GM12878 (cell line): ENCODE measurements around the gene RHPN2. TPM values are rescaled to one million over a fixed set of nuclear protein-coding genes. Genes with fewer than 3 reads are reported as not detected.

Experiments used
- ATAC-seq: fragments of 200-7000 bp; cut with Tn5 transposase; 3 replicates; pipeline ENCODE4 v1.9.1; 2020; ENCODE audit warnings: mild to moderate bottlenecking, moderate library complexity
- BruUV-seq: library from RNA; stranded (reverse); fragments of 400-500 nt; replicated peaks from 2 replicates; lab custom pipeline; 2021; lab: Mats Ljungman, UMichigan
- CTCF ChIA-PET: fragments of 300-600 bp; sonication (Branson Sonifier 250); formaldehyde crosslinking; extraction: SDS; loops from one replicate; lab custom pipeline; 2021; ENCODE audit warnings: inconsistent platforms; lab: Yijun Ruan, JAX
- POLR2A ChIA-PET: fragments of 350-600 bp; formaldehyde crosslinking; extraction: SDS; loops from one replicate; lab custom pipeline; 2021; ENCODE audit warnings: inconsistent platforms; lab: Charles Lee
- RAD21 ChIA-PET: fragments of 300-600 bp; sonication (Branson Sonifier 250); formaldehyde crosslinking; loops from one replicate; lab custom pipeline; 2023; ENCODE audit warnings: antibody characterized with exemption; ENCODE audit not compliant: unreplicated experiment; lab: Charles Lee
- SMC1A ChIA-PET: fragments of 300-600 bp; sonication (Branson Sonifier 250); formaldehyde crosslinking; loops from one replicate; lab custom pipeline; 2023; ENCODE audit not compliant: unreplicated experiment, uncharacterized antibody; lab: Charles Lee
- DNase-seq: peaks from one replicate; pipeline ENCODE4 v3.0.0-alpha.2; 2011; ENCODE audit warnings: low read depth, low spot score
- FAIRE-seq: peaks from 3 replicates; lab custom pipeline; 2011; peaks lifted over from hg19 to GRCh38; lab: Jason Lieb, UNC
- H2AFZ ChIP-seq: 2 replicates; pipeline ENCODE4 v1.6.0; 2011; ENCODE audit warnings: low read depth, low read length, control low read depth; ENCODE audit not compliant: control insufficient read depth
- H3K27ac ChIP-seq: 2 replicates; pipeline ENCODE4 v1.5.1; 2011; ENCODE audit warnings: control low read depth; ENCODE audit not compliant: control insufficient read depth, insufficient read depth
- H3K27me3 ChIP-seq, 2 experiments: replicated peaks in 1 of 2; 2 replicates each; pipeline versions ENCODE4 v1.6.0 to v1.6.1; 2011; ENCODE audit warnings: low read length in 1 of 2; ENCODE audit not compliant: control insufficient read depth in 2 of 2, insufficient read depth in 2 of 2
- H3K36me3 ChIP-seq, 2 experiments: 2 replicates each; pipeline ENCODE4 v1.5.1; 2011; ENCODE audit warnings: low read length in 1 of 2; ENCODE audit not compliant: control insufficient read depth in 2 of 2, insufficient read depth in 2 of 2
- H3K4me1 ChIP-seq: 2 replicates; pipeline ENCODE4 v1.6.1; 2011; ENCODE audit warnings: mild to moderate bottlenecking, low read length, moderate library complexity, mixed read lengths; ENCODE audit not compliant: control insufficient read depth, insufficient read depth
- H3K4me2 ChIP-seq: 2 replicates; pipeline ENCODE4 v1.6.0; 2011; ENCODE audit warnings: control low read depth; ENCODE audit not compliant: control insufficient read depth, insufficient read depth
- H3K4me3 ChIP-seq: fragments of 200-600 bp; sonication (generic); 2 replicates; pipeline ENCODE4 v1.5.1; 2016
- H3K79me2 ChIP-seq: 2 replicates; pipeline ENCODE4 v1.6.0; 2011; ENCODE audit warnings: low read length; ENCODE audit not compliant: control insufficient read depth, insufficient read depth
- H3K9ac ChIP-seq: 2 replicates; pipeline ENCODE4 v1.8.0; 2011; ENCODE audit warnings: low read length, control low read depth, mixed read lengths; ENCODE audit not compliant: control insufficient read depth, insufficient read depth
- H3K9me3 ChIP-seq: replicated peaks from 3 replicates; pipeline ENCODE4 v1.5.1; 2011; ENCODE audit warnings: mild to moderate bottlenecking, low read length; ENCODE audit not compliant: control insufficient read depth, insufficient read depth
- H4K20me1 ChIP-seq: 2 replicates; pipeline ENCODE4 v1.6.0; 2011; ENCODE audit not compliant: control insufficient read depth, insufficient read depth
- ASH2L ChIP-seq: fragments of 300-600, 200-600 bp; sonication (generic); IDR thresholded peaks from 2 replicates; pipeline ENCODE4 v1.6.1; 2017; ENCODE audit warnings: low read depth, mild to moderate bottlenecking, borderline replicate concordance
- BCL11A ChIP-seq: IDR thresholded peaks from 2 replicates; pipeline ENCODE4 v1.6.1; 2011; ENCODE audit warnings: low read depth, low read length
- CBX3 ChIP-seq: fragments of 200-600 bp; sonication (generic); IDR thresholded peaks from 2 replicates; pipeline ENCODE4 v1.6.1; 2016; ENCODE audit warnings: low read depth, borderline replicate concordance
- CEBPB ChIP-seq, 2 experiments: fragments of 150-350 bp in 1 of 2; IDR thresholded peaks; 2 replicates each; pipeline ENCODE4 v1.6.1; 2012 to 2014; ENCODE audit warnings: low read depth in 2 of 2, low read length in 2 of 2, borderline replicate concordance in 1 of 2, inconsistent platforms in 1 of 2
- DPF2 ChIP-seq: fragments of 450-650 bp; IDR thresholded peaks from 2 replicates; pipeline ENCODE4 v1.6.1; 2017; ENCODE audit warnings: mild to moderate bottlenecking
- IKZF1 ChIP-seq: fragments of 450-650 bp; conservative IDR thresholded peaks from 2 replicates; pipeline ENCODE4 v1.6.1; 2017; ENCODE audit warnings: antibody characterized with exemption, mild to moderate bottlenecking
- IKZF2 ChIP-seq, 2 experiments: fragments of 450-650 bp; IDR thresholded peaks; 2 replicates each; pipeline ENCODE4 v1.6.1; 2017; ENCODE audit warnings: mild to moderate bottlenecking in 2 of 2, moderate library complexity in 2 of 2
- JUNB ChIP-seq: IDR thresholded peaks from 2 replicates; pipeline ENCODE4 v1.6.1; 2016; ENCODE audit warnings: antibody characterized with exemption, mild to moderate bottlenecking
- MEF2A ChIP-seq: IDR thresholded peaks from 2 replicates; pipeline ENCODE4 v1.6.1; 2011; ENCODE audit warnings: low read depth, mild to moderate bottlenecking, low read length, moderate library complexity; ENCODE audit not compliant: insufficient read depth
- MTA2 ChIP-seq: fragments of 450-650 bp; IDR thresholded peaks from 2 replicates; pipeline ENCODE4 v1.6.1; 2016; ENCODE audit warnings: low read depth, mild to moderate bottlenecking, moderate library complexity
- POLR2A ChIP-seq: IDR thresholded peaks from 2 replicates; pipeline ENCODE4 v1.6.1; 2011; ENCODE audit warnings: low read depth, mild to moderate bottlenecking, low read length
- SMAD1 ChIP-seq: fragments of 450-650 bp; IDR thresholded peaks from 2 replicates; pipeline ENCODE4 v1.6.1; 2018; ENCODE audit warnings: mild to moderate bottlenecking, low read depth; ENCODE audit not compliant: partially characterized antibody
- SPI1 ChIP-seq: IDR thresholded peaks from 2 replicates; pipeline ENCODE4 v1.6.1; 2011; ENCODE audit warnings: low read depth, mild to moderate bottlenecking, low read length, moderate library complexity, borderline replicate concordance; ENCODE audit not compliant: insufficient read depth
- TARDBP ChIP-seq: IDR thresholded peaks from 2 replicates; pipeline ENCODE4 v1.6.1; 2016; ENCODE audit warnings: borderline replicate concordance
- TCF3 ChIP-seq: IDR thresholded peaks from 2 replicates; pipeline ENCODE4 v1.6.1; 2012; ENCODE audit warnings: low read depth, mild to moderate bottlenecking, low read length, borderline replicate concordance; ENCODE audit not compliant: insufficient read depth
- ZNF207 ChIP-seq: fragments of 450-650 bp; IDR thresholded peaks from 2 replicates; pipeline ENCODE4 v1.6.1; 2014; ENCODE audit warnings: antibody characterized with exemption, mild to moderate bottlenecking, borderline replicate concordance
- ZNF217 ChIP-seq: fragments of 450-650 bp; IDR thresholded peaks from 2 replicates; pipeline ENCODE4 v1.6.1; 2017; ENCODE audit warnings: antibody characterized with exemption, mild to moderate bottlenecking
- ZNF622 ChIP-seq: fragments of 450-650 bp; IDR thresholded peaks from 2 replicates; pipeline ENCODE4 v1.6.1; 2017; ENCODE audit warnings: mild to moderate bottlenecking, inconsistent platforms
- WGBS: methylation state at CpG from one replicate; pipeline ENCODE4 v1.1.6; 2016; ENCODE audit warnings: low lambda C conversion rate; ENCODE audit not compliant: insufficient replicate concordance, insufficient coverage; ENCODE audit errors: missing lambda C conversion rate; 5-methylcytosine and 5-hydroxymethylcytosine counted together
- in situ Hi-C: fragments of 300-500 bp; cut with MboI; formaldehyde crosslinking; loops from 9 replicates; pipeline ENCODE4 v1.14.3; 2018; ENCODE audit warnings: mixed read lengths
- intact Hi-C: fragments of 100-400 bp; cut with micrococcal nuclease; formaldehyde crosslinking; loops from one replicate; pipeline ENCODE4 v1.14.2; 2022; ENCODE audit not compliant: unreplicated experiment
- polyA plus RNA-seq, 11 experiments: library from polyadenylated mRNA; depleted of rRNA in 4 of 11; unstranded in 6 of 11; stranded (reverse) in 5 of 11; fragments of >200 nt; fragmentation: Nextera tagmentation in 4 of 11; fragmentation: Illumina TruSeq in 1 of 11; extraction: Ambion mirVana in 4 of 11; extraction: Trizol in 1 of 11; gene quantifications; 1 replicate in 1 of 11; 2 replicates in 10 of 11; pipeline versions ENCODE4 v1.2.1 to v1.2.3, GENCODE V29; 2011 to 2016; ENCODE audit warnings: inconsistent platforms in 2 of 11, missing spikeins in 2 of 11, low read depth in 1 of 11
- total RNA-seq, 4 experiments: library from RNA; depleted of rRNA in 3 of 4; stranded (reverse); fragments of >200 nt in 3 of 4; fragmentation: Illumina TruSeq in 1 of 4; extraction: Trizol in 1 of 4; gene quantifications; 2 replicates each; pipeline versions ENCODE4 v1.2.1 to v1.2.3, GENCODE V29; 2013 to 2021
- TF ChIP-seq, protein P1 (sequence below): fragments of 450-650 bp; IDR thresholded peaks from 2 replicates; pipeline ENCODE4 v1.6.1; 2016; ENCODE audit warnings: mild to moderate bottlenecking
- TF ChIP-seq, protein P2 (sequence below): fragments of 450-650 bp; IDR thresholded peaks from 2 replicates; pipeline ENCODE4 v1.6.1; 2017; ENCODE audit warnings: borderline replicate concordance

RHPN2 gene
- total and polyA plus RNA-seq, 10 of the 15 experiments (the other 5 are each of a cell fraction or from before 2014, with no cell fraction given), result 0.71 to 7.4 (median 3.7) TPM

DNA sequence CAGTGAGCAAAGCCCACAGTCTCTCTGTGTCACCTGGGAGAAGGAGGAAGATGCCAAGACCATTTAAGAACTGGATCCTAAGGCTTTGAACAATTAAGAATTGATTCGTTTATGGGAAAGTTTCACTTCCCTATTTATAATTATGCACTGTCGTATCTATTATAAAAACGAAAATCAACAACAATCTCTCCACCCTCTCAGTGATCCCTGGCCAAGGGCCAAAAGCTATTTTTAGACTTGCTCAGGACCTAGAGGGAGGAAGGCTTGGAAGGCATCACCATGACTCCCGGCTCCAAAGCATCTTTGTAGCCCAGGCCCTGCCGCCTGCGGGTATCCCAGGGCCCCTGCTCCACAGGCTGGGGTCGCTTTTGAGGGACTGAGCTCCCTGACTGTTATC, 1.3 kb downstream of the RHPN2 start:
- Histone ChIP-seq H3K79me2 (no peaks in the 10 kb centered on the region; the same call in 1 of the 2 replicates), H3K4me3 (no peak overlapping the region; the same call in 1 of the 2 replicates), H3K4me1 (peaks cover 7% of the 10 kb centered on the region; the same call in 1 of the 2 replicates), H4K20me1 (no peaks in the 10 kb centered on the region), H3K9ac (no peak overlapping the region), H3K36me3 (no peaks in the 10 kb centered on the region), H2AFZ (no peak overlapping the region), H3K9me3 (no peaks in the 10 kb centered on the region), H3K4me2 (peak overlapping the region; percentile 3; the same call in 1 of the 2 replicates), H3K27ac (no peak overlapping the region), H3K27me3 (no peaks in the 10 kb centered on the region; a peak in 1 of 4 replicates)
- peak; percentile 63 for TF ChIP-seq SMAD1
- TF ChIP-seq, protein P1, sequence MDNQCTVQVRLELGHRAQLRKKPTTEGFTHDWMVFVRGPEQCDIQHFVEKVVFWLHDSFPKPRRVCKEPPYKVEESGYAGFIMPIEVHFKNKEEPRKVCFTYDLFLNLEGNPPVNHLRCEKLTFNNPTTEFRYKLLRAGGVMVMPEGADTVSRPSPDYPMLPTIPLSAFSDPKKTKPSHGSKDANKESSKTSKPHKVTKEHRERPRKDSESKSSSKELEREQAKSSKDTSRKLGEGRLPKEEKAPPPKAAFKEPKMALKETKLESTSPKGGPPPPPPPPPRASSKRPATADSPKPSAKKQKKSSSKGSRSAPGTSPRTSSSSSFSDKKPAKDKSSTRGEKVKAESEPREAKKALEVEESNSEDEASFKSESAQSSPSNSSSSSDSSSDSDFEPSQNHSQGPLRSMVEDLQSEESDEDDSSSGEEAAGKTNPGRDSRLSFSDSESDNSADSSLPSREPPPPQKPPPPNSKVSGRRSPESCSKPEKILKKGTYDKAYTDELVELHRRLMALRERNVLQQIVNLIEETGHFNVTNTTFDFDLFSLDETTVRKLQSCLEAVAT, result no peak
- TF ChIP-seq TCF3, result no peak
- no peak for TF ChIP-seq ZNF207
- TF ChIP-seq CBX3, result no peak
- TF ChIP-seq ZNF217, result no peak
- peak; percentile 53 for TF ChIP-seq IKZF1
- no peak for TF ChIP-seq POLR2A
- peak; percentile 56; the same call in 1 of the 2 replicates for TF ChIP-seq MEF2A
- TF ChIP-seq ASH2L, result no peak
- TF ChIP-seq BCL11A, result no peak
- TF ChIP-seq TARDBP, result no peak
- TF ChIP-seq, protein P2, sequence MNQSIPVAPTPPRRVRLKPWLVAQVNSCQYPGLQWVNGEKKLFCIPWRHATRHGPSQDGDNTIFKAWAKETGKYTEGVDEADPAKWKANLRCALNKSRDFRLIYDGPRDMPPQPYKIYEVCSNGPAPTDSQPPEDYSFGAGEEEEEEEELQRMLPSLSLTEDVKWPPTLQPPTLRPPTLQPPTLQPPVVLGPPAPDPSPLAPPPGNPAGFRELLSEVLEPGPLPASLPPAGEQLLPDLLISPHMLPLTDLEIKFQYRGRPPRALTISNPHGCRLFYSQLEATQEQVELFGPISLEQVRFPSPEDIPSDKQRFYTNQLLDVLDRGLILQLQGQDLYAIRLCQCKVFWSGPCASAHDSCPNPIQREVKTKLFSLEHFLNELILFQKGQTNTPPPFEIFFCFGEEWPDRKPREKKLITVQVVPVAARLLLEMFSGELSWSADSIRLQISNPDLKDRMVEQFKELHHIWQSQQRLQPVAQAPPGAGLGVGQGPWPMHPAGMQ, result no peak
- TF ChIP-seq ZNF622, result no peak
- TF ChIP-seq CEBPB (IDR thresholded peaks at IDR 0.05; ENCODE audit: borderline replicate concordance in 1 of 2, low read depth in 2 of 2, low read length in 2 of 2), result no peak
- peak; percentile 28 to 55; a peak in 2 of 4 replicates for TF ChIP-seq IKZF2 (IDR thresholded peaks at IDR 0.05)
- TF ChIP-seq JUNB, result no peak
- TF ChIP-seq DPF2, result 0 out of 2 replicates have a peak, but pooled peaks have one; percentile 34
- peak; percentile 92 for TF ChIP-seq SPI1
- TF ChIP-seq MTA2, result peak; percentile 62
- FAIRE-seq, result no peak
- ChIA-PET POLR2A (no interaction called here), RAD21 (no interaction called here), SMC1A (no interaction called here), CTCF (no interaction called here)
- WGBS, result 3% methylated on average over 7 of the region's 7 CpGs
- in situ Hi-C loops (no loop called here), intact Hi-C loops (no loop called here)
- no TSS peak for BruUV-seq
- peak; percentile 5 for ATAC-seq
- DNase-seq, result no peak
